CD4-positive, alpha-beta T cell treated with Interferon alpha-2 for 1 hour (primary cell): ENCODE results near the gene SLC12A7.

Experiments used
- DNase-seq, 2 donors: peaks; one replicate each; pipeline ENCODE4 v3.0.0-alpha.2; 2020 to 2022

The SLC12A7 gene

DNA sequence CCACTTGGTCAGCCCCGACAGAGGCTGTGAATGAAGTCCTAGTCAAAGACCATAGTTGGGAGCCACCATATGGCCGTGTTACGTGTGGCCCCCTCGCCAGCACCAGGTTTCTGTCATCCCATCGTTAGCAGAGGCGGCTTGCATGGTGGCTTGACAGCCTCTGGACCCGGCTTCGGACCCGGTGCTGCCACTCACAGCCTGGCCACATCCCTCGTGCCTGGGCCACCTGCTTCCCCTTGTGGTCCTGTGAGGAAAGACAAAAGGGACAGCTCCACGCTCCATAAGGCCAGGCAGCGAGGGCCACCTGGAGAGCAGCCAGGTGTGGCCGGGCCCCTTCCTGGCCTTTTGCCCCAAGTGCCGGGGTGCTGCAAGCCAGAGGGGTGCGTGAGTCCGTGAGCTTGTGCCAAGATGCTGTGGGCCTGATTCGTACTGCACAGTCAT, 97.1 kb downstream of the SLC12A7 start:
- no peak for DNase-seq

DNA sequence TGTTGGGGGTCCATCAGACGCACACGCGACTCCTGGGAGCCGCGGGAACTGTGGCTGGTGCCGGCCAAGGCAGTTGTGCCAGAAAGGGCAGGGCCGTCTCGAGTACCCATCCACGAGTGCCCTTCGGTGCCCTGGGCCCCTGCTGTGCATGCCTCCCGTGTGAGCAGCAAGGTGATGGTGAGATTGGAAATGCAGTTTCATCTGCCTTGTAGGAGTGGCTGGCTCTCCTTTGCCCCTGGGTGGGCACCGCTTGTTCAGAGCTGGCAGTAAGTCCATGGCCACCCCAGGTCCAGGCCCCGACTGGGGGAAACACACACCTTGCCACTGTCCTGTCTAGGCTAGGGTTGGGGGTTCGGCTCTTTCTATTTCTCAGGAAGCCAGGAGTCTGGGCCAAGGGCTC, 97.5 kb downstream of the SLC12A7 start:
- DNase-seq: no peak

DNA sequence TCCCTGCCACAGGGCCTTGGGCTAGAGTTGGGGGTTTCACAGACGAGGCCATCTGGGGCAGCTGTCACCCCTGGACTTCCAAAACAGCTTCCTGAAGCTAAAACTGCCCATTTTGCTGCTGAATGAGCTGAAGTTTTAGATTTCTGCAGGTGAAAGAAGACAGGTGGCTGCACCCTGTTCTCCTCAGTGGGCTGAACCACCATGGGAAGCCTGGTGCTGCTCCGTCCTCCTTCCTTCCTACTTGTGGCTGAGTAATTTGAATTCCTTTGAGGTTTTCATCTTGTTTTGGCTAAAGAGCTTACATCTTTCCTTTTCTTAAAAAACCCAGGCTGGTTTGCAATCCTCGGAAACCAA, 97.9 kb downstream of the SLC12A7 start:
- no peak for DNase-seq

GRCh38 chr5:1013238-1013947, 98.5 kb downstream of the SLC12A7 start:
- no peak for DNase-seq

GRCh38 chr5:1012900-1013237, 99.0 kb downstream of the SLC12A7 start:
- no peak for DNase-seq

- no peak for DNase-seq
These were observed 99.5 kb downstream of the SLC12A7 start for GRCh38 chr5:1012313-1012841.

DNA sequence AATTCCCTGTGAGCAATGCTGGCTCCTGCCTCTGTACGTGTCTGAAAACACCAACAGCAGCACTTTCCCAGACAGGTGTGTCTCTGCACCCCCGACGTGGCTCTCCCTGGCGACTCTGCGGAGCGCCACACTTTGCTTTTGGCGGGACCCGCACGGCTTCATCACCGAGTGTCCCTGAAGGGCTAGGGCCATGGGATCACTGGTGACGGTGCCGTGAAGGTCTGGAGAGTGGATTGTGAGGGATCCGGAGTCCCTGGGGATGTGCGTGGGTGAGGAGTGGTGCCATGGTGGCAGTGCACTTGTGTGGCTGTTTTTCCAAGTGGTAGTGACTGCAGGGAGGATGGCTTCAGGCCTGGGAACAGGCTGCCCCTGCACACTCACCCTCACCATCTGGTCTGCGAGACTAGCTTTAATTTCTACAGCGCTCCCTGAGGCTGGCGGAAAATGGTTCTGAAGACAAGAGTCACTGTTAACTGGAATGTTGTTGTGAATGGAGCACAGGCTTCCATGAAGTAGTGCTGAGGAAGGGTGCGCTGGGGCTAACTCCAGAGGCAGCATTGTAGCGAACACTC, 100.0 kb downstream of the SLC12A7 start:
- DNase-seq: no peak

DNA sequence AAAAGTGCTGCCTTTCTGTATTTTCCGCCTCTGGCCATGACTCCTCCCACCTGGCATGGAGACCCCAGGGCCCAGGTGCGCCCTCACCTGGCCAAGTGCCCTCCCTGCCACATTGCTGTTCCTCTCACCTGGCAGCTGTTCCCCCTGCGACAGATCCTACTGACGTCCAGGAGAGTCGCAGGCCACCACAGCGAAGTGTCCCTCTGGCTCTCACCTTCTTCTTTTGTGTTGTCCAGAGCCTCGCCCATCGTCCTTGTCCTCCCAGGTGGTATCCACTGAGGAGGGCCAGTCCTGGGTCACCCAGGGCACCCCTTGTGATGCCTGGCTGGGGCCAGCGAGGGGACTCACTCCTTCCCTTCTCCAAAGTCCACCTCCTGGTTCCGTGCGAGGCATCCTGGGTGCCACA, 100.6 kb downstream of the SLC12A7 start:
- DNase-seq: peak in 1 of 2 donors; percentile 39

GRCh38 chr5:1010641-1011046, 101.2 kb downstream of the SLC12A7 start:
- DNase-seq: no peak

GRCh38 chr5:1010181-1010510, 101.7 kb downstream of the SLC12A7 start:
- DNase-seq: no peak

GRCh38 chr5:1009359-1010180, 102.3 kb downstream of the SLC12A7 start:
- no peak for DNase-seq

DNA sequence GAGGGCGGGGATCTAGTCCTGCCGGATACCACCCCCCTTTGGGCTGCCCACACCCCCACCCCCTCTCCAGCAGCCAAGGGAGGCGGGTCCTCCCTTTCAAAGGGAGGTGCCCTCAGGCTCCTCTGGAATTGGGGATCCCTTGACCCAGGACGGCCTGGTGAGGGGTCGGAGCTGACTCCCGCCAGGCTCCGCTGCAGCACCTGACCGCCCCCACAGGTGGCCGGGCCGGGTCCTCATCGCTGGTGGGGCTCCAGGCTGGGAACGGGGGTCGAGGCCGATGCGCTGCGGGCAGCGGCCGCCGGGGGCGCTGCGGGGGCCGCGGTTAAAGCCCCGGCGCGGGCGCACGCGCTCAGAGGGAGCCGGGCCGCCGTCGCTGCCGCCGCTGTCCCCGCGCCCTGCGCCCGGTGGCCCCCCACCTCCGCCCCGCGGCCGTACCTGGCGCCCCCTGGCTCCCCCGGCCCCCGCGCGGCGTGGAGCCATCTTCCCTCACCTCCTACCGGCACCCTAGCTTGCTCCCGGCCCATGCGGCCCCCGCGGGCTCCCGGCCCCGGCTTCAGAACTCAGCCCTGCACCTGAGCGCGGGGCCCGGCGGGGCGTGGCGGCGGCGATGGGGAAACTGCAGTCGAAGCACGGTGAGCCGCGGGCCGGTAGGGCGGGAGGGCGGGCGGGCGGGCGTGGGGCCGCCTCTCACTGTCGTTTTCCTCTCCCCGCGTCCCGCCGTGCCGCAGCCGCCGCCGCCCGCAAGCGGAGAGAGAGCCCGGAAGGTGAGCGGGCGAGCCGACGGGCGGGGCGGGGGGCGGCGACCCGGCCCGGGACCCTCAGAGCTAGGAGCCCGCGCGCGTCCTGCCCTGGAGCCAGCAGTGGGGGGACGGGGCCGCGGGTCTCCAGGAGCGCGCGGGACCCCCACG, 103.2 kb downstream of the SLC12A7 start, which contains the start of gene NKD2:
Gene NKD2 (plus strand): TSS at position 352 of the 908 bp plus-strand sequence. CDS start 256 bp downstream, at position 608.
- DNase-seq: peak in 1 of 2 donors; percentile 30

GRCh38 chr5:1007681-1008450, 104.0 kb downstream of the SLC12A7 start:
- DNase-seq: peak in 1 of 2 donors; percentile 0

GRCh38 chr5:1007221-1007680, 104.6 kb downstream of the SLC12A7 start:
- no peak for DNase-seq

DNA sequence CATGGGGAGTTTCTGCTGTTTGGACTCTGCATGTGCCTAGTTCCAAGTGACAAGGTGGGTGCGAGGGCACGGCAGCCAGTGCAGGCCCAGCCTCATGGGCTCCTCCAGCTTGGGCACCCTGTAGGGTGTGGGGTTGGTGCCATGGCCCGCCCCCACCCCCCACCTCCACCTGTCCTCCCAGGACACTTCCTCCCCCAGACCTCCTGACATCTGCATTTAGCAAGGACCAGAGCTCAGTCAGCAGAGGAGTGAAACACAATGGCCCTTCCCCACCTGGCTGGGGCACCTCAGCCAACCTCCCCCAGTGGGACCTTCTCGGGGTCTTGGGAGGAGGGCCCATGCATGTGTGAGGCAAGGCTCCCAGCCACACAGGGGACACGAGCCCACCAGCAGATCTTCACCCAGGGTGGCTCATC, 105.2 kb downstream of the SLC12A7 start:
- peak in 1 of 2 donors; percentile 0 for DNase-seq

GRCh38 chr5:1005904-1006655, 105.8 kb downstream of the SLC12A7 start:
- peak in 1 of 2 donors; percentile 0 for DNase-seq

DNA sequence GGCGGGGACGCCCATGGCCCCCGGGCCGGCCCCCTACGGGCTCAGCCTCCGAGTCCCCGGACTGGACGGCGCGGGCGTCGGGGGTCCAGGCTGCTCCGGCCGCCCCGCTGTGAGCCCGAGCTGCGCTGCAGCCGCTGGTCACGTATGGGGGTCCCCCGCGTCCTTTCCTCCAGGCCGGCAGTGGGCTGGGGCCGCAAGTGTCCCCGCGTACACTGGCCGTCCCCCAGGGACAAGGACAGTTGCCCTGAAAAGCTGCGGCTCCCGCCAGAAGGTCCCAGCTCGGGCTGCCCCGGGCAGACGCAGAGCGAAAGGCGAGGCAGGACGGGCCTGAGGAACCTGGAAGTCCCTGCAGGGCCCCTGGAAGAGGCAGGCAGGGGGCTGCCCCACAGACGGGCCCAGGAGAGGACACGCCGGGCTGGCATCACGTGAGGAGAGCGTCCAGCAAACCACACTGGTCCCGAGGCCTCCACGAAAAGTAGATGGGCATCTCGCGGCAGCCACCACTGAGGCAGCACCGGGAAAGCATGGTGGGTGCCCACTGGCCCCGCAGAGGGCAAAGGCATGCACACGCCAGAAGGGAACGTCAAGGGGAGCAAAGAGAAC, 106.5 kb downstream of the SLC12A7 start:
- DNase-seq: peak in 1 of 2 donors; percentile 1

- DNase-seq: peak; percentile 39 to 52
These were observed 107.2 kb downstream of the SLC12A7 start for GRCh38 chr5:1004461-1005248.

DNA sequence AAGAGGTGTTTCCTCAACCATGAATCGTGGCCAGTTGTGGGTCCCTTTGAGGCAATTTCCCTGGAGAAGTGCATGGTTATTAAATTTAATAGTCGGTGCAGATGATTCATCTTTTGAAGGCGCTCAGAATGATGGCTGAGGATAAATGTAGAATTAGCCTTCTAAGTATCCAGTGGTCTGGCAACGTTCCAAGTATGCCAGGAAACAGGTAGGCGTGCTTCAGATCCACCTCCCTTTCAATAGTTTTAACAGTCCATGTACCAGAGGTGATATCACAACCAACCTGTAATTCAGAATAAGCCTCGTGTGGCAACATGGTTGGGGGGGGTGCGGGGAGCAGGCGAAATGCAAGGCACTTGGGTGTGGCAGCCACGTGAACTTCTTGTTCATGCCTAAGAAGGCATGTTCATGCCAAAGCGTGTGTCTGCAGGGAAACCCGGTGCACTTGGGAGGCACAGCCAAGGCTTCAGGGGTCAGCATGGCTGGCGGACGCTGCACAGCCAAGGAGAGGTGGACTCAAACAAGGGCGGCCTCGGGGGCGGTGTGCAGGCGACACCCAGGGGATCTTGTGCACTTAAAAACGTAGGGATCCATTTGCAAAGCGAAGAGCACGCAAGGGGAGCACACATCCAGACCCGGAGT, 108.4 kb downstream of the SLC12A7 start:
- peak; percentile 1 to 26 for DNase-seq
